Astrocyte (in vitro differentiated cells and primary cell): ENCODE data around the gene PADI2. TPM values are rescaled to one million over a fixed set of nuclear protein-coding genes. Genes with fewer than 3 reads are reported as not detected.

Source experiments
- DNase-seq: peaks from one replicate; pipeline ENCODE4 v3.0.0-alpha.2; 2010; ENCODE audit warnings: low read depth
- FAIRE-seq: peaks from 2 replicates; lab custom pipeline; 2011; peaks lifted over from hg19 to GRCh38; lab: Jason Lieb, UNC
- H2AFZ ChIP-seq: 2 replicates; pipeline ENCODE4 v1.6.0; 2012; ENCODE audit warnings: low read depth, low read length, inconsistent platforms
- H3K27ac ChIP-seq: 2 replicates; pipeline ENCODE4 v1.5.1; 2011; ENCODE audit warnings: low read depth, low read length, inconsistent platforms
- H3K27me3 ChIP-seq: 2 replicates; pipeline ENCODE4 v1.6.0; 2011; ENCODE audit warnings: low read length, inconsistent platforms; ENCODE audit not compliant: insufficient read depth
- H3K36me3 ChIP-seq: 2 replicates; pipeline ENCODE4 v1.5.1; 2011; ENCODE audit warnings: low read length, inconsistent platforms; ENCODE audit not compliant: insufficient read depth
- H3K4me1 ChIP-seq: 2 replicates; pipeline ENCODE4 v1.5.1; 2011; ENCODE audit warnings: low read length, inconsistent platforms; ENCODE audit not compliant: insufficient read depth
- H3K4me2 ChIP-seq: 2 replicates; pipeline ENCODE4 v1.6.0; 2012; ENCODE audit warnings: low read length, inconsistent platforms
- H3K4me3 ChIP-seq: 2 replicates; pipeline ENCODE4 v1.5.1; 2011; ENCODE audit warnings: low read depth, mild to moderate bottlenecking, low read length, inconsistent platforms; ENCODE audit not compliant: insufficient read depth
- H3K79me2 ChIP-seq: 2 replicates; pipeline ENCODE4 v1.6.0; 2012; ENCODE audit warnings: mild to moderate bottlenecking, low read length, inconsistent platforms; ENCODE audit not compliant: insufficient read depth
- H3K9ac ChIP-seq: 2 replicates; pipeline ENCODE4 v1.6.0; 2012; ENCODE audit warnings: mild to moderate bottlenecking, low read length, inconsistent platforms
- H3K9me3 ChIP-seq: 2 replicates; pipeline ENCODE4 v1.5.1; 2012; ENCODE audit warnings: low read depth, mild to moderate bottlenecking, low read length, inconsistent platforms; ENCODE audit not compliant: insufficient read depth
- H4K20me1 ChIP-seq: 2 replicates; pipeline ENCODE4 v1.6.0; 2012; ENCODE audit warnings: low read length, inconsistent platforms; ENCODE audit not compliant: insufficient read depth
- H3K27ac Mint-ChIP-seq: one replicate; pipeline ENCODE4 v1.8.0; 2021; ENCODE audit warnings: mild to moderate bottlenecking, mixed read lengths; ENCODE audit not compliant: unreplicated experiment
- H3K27me3 Mint-ChIP-seq: one replicate; pipeline ENCODE4 v1.8.0; 2021; ENCODE audit warnings: low read depth, mixed read lengths; ENCODE audit not compliant: unreplicated experiment
- H3K36me3 Mint-ChIP-seq: one replicate; pipeline ENCODE4 v1.8.0; 2021; ENCODE audit warnings: low read depth, mixed read lengths; ENCODE audit not compliant: unreplicated experiment
- H3K4me1 Mint-ChIP-seq: one replicate; pipeline ENCODE4 v1.8.0; 2021; ENCODE audit warnings: low read depth, mixed read lengths; ENCODE audit not compliant: unreplicated experiment
- H3K4me3 Mint-ChIP-seq: one replicate; pipeline ENCODE4 v1.8.0; 2021; ENCODE audit warnings: mild to moderate bottlenecking, moderate library complexity, mixed read lengths; ENCODE audit not compliant: unreplicated experiment
- H3K9me3 Mint-ChIP-seq: one replicate; pipeline ENCODE4 v1.8.0; 2021; ENCODE audit warnings: mild to moderate bottlenecking, mixed read lengths; ENCODE audit not compliant: unreplicated experiment
- CTCF ChIP-seq: IDR thresholded peaks from 2 replicates; pipeline ENCODE4 v1.5.1; 2011; ENCODE audit warnings: low read depth, mild to moderate bottlenecking, inconsistent platforms, low read length, moderate library complexity; ENCODE audit not compliant: insufficient read depth
- EZH2 ChIP-seq: IDR thresholded peaks from 2 replicates; pipeline ENCODE4 v1.6.1; 2012; ENCODE audit warnings: mild to moderate bottlenecking, low read length, inconsistent platforms; ENCODE audit not compliant: insufficient read depth
- total RNA-seq: library from RNA; stranded (reverse); gene quantifications from 2 replicates; pipeline ENCODE4 v1.2.1, GENCODE V29; 2021

The PADI2 gene
- total RNA-seq, 1 donor from 2014 or later: 0.48 TPM

- Histone ChIP-seq H3K27me3 (no peaks in the 10 kb centered on the region), H3K9ac (no peak overlapping the region), H3K4me1 (peaks cover 3% of the 10 kb centered on the region), H2AFZ (no peak overlapping the region), H3K79me2 (peaks cover 34% of the 10 kb centered on the region), H3K9me3 (no peaks in the 10 kb centered on the region), H3K4me3 (no peak overlapping the region), H3K36me3 (peaks cover 36% of the 10 kb centered on the region), H4K20me1 (peaks cover 18% of the 10 kb centered on the region), H3K27ac (no peak overlapping the region), H3K4me2 (no peak overlapping the region)
- H3K4me3 Mint-ChIP-seq: no peak overlapping the region
- peak overlapping the region; percentile 29 for H3K27ac Mint-ChIP-seq
- H3K36me3 Mint-ChIP-seq: peaks cover 4% of the 10 kb centered on the region
- DNase-seq (no peak), FAIRE-seq (no peak)
- H3K27me3 Mint-ChIP-seq: no peaks in the 10 kb centered on the region
- TF ChIP-seq EZH2 (no peak), CTCF (no peak)
- peaks cover 4% of the 10 kb centered on the region for H3K4me1 Mint-ChIP-seq
- H3K9me3 Mint-ChIP-seq: no peaks in the 10 kb centered on the region
Observed at GRCh38 chr1:17043676-17044075, 75.6 kb downstream of the PADI2 start.

GRCh38 chr1:17040135-17040534, 79.1 kb downstream of the PADI2 start:
- no peak for DNase-seq
- Histone ChIP-seq H3K4me1 (no peaks in the 10 kb centered on the region), H3K27ac (peak overlapping the region; percentile 25), H3K36me3 (peaks cover 36% of the 10 kb centered on the region), H3K9ac (no peak overlapping the region), H2AFZ (no peak overlapping the region), H4K20me1 (peaks cover 10% of the 10 kb centered on the region), H3K4me3 (no peak overlapping the region), H3K9me3 (no peaks in the 10 kb centered on the region), H3K27me3 (no peaks in the 10 kb centered on the region), H3K4me2 (no peak overlapping the region), H3K79me2 (peaks cover 23% of the 10 kb centered on the region)
- no peak for FAIRE-seq
- no peaks in the 10 kb centered on the region for H3K27me3 Mint-ChIP-seq
- H3K4me3 Mint-ChIP-seq: no peak overlapping the region
- TF ChIP-seq EZH2: no peak
- TF ChIP-seq CTCF: no peak
- no peak overlapping the region for H3K27ac Mint-ChIP-seq
- H3K4me1 Mint-ChIP-seq: peaks cover 4% of the 10 kb centered on the region
- H3K9me3 Mint-ChIP-seq: no peaks in the 10 kb centered on the region
- H3K36me3 Mint-ChIP-seq: peaks cover 4% of the 10 kb centered on the region

GRCh38 chr1:17039522-17039921, 79.7 kb downstream of the PADI2 start:
- Histone ChIP-seq H3K4me2 (no peak overlapping the region), H3K9me3 (no peaks in the 10 kb centered on the region), H3K4me3 (no peak overlapping the region), H3K27me3 (no peaks in the 10 kb centered on the region), H3K4me1 (no peaks in the 10 kb centered on the region), H3K9ac (no peak overlapping the region), H4K20me1 (peaks cover 6% of the 10 kb centered on the region), H3K36me3 (peaks cover 30% of the 10 kb centered on the region), H3K27ac (no peak overlapping the region), H3K79me2 (peaks cover 16% of the 10 kb centered on the region), H2AFZ (no peak overlapping the region)
- no peak overlapping the region for H3K4me3 Mint-ChIP-seq
- peaks cover 4% of the 10 kb centered on the region for H3K36me3 Mint-ChIP-seq
- no peaks in the 10 kb centered on the region for H3K27me3 Mint-ChIP-seq
- peaks cover 4% of the 10 kb centered on the region for H3K4me1 Mint-ChIP-seq
- FAIRE-seq: no peak
- TF ChIP-seq EZH2 (no peak), CTCF (no peak)
- no peaks in the 10 kb centered on the region for H3K9me3 Mint-ChIP-seq
- DNase-seq: no peak
- no peak overlapping the region for H3K27ac Mint-ChIP-seq
